Measurements from ENCODE around the gene NCF2.

NCF2 gene

DNA sequence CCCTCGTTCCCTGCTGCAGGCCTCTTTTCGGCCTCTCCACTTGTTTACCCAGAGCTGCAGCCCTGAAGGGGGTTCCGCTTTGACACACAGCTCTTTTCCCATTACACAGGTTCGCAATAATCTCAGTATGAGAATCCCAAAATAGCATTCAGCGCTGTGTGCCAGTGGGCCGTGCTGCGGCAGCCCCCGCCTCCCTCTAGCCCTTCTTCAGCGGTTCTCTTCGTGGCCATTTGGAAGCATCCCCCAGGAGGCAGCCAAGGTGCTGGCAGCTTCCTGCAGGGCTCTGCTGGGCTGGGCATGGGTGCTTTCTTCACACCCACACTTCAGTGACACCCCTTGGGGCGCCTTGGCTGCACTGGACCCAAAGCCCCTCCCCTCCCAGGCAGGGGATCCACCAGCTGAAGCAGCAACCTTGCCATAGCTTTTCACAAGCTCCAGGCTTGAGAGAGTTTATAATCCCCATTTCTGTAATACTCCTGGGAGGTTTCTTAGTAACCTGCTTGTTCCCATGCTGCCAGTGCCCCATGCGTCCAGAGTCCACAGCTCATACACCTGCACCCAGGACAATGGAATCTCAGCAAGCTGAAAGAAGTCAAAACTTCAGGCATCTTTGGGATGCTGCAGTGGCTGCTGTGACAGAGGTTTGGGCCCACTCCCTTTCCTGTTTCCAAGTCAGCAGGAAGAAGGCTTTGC is 8.1 kb downstream of the NCF2 start:
- DNase-seq = no peak

DNA sequence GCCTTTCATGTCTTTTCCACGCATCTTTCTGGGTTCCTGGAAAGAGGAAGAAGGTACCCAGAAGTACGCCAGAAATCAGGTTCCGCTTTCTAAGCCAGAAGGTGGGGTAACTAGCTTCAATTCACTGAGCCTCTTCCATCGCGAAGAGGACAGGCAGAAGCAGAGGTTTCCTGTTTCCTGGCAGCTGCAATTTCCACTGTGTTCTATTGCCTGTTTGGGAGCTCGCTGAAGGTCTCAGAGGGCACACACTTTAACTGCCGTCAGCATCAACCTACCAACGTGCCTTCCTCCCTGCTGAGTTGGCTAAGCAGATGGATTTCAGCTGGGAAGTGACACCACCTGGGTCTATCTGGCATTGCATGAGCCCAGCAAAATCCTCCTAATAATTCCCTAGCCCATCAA is 10.0 kb downstream of the NCF2 start:
- DNase-seq = no peak

DNA sequence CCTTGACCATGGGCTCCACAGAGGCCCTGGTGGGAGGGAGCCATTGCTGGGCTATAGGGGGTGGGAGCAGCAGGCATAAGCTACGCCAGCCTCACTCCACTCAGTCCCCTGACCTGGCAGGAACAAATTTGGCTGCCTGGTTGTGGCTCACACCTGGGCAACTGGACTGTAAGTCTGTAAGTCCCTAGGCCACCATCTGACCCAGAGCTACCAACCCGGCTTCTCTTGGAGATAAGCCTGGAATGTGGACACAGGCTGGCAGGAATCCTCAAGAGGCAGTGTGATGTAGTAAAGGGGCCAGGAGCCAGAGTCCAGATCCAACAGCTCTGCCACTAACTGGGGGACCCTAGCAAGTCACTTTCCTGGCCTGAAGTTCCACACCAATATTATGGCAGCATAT is 11.4 kb downstream of the NCF2 start:
- DNase-seq = no peak

DNA sequence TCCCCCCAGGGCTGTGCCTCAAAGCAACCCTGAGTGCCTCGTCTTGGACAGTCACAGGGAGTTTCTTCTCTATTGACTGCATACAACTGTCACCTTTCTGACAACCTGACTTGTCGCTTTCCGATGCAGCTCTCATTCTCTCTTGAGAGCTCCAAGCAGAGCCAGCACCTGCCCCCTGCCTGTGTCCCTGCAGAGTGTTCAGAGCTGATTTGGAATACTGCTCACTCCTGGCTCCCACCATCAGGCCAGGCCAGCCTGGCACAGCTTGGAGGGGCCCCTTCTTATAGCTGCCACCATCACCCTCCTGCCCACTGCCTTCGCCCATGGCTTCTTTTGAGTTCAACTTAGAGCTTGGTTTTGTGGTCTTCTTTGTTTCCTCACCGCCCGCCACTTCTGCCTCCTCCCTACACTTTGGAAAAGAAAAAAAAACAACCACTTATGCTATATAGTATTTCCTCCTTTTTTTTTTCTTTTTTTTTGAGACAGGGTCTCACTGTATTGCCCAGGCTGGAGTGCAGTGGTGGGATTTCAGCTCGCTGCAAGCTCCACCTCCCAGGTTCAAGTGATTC is 12.3 kb downstream of the NCF2 start:
- no peak for DNase-seq

DNA sequence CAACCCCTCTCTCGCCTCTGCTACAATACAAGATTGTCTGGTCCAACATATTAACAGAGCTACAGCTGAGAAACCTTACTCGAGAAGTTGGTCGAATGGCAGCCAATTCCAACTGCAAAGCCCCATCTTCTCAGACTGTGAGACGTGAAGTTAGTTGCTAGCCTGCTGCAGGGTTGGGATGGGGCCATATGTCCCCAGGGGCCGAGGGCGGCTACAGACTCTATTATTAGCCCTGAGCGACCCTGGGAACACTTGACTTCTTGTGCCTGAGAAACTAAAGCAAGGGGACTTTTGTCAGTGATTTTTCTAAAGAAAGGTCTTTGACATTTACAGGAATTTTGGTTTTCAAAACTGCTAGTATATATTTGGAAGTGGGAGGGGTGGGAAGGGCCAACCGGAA is 13.7 kb downstream of the NCF2 start:
- DNase-seq = no peak

DNA sequence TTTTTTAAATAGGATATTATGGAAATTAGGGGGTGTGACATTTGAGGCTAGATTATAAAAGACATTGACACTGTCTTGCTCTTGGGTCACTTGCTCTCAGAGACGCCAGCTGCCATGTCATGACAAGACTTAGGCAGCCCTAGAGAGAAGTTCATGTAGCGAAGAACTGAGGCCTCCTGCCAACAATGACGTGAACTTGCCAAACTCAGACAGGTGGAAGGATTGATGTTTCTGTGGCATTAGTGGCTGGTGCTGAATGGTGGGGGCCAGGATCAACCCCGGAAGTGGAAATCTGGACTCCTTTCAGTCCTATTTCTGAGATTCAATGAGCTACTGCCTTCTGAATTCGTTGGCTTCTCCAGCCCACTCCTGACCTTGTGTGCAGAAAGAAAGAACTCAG is 14.7 kb downstream of the NCF2 start:
- DNase-seq = no peak

DNA sequence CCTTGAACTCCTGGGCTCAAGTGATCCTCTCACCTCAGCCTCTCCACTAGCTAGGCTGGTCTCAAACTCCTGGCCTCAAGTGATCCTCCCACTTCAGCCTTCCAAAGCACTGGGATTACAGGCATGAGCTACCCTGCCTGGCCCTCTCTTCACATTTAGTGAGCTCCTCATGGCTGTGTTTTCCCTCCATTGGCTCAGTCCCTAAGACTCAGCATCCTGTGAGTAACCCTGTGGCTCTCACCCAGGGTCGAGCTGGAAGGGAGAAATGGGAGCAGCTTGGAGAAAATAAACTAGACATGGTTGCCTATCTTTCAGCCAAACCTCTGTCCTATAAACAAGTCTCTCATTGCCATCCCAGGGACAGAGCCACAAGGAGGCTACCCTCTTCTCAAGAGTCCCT is 17.5 kb downstream of the NCF2 start:
- DNase-seq = no peak

DNA sequence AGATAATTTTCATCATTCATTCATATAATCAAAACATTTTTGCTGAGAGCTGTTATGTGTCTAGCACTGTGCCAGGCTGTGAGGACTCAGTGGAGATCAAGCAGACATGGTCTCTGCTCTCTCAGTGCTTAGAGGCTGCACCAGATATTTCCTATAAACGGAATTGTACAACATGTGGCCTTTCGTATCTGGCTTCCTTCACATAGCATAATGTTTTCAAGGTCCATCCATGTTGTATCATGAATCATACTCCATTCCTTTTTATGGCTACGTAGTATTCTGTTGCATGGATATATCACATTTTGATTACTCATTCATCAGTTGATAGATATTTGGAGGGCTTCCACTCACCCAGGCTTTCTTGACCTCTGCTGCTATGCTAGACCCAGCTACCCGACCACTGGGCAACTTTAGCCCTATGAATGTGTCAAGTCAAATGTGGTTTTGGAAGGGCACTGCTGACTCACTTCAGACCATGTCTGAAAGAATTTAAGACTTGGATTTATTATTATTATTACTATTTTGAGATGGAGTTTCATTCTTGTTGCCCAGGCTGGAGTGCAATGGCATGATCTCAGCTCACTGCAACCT is 18.5 kb downstream of the NCF2 start:
- no peak for DNase-seq

DNA sequence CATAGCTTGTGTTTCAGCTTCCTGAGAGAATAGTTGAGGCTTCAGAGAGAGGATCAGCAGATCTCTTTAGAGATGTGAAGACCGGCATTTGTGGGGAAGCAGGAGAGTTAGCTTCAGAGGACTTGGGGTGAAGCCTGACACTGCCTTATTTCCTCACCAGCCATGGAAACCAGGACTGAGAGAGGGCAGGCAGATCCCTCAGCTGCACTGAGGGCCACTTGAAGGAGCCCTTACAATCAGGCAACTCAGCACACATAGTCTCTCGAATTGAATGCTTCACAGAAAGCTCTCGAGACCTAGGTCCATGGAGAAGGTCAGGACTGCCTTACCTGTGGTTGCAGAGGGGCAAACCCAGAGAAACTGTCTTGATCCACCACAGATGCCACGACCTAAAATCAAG is 19.8 kb downstream of the NCF2 start:
- DNase-seq = no peak

DNA sequence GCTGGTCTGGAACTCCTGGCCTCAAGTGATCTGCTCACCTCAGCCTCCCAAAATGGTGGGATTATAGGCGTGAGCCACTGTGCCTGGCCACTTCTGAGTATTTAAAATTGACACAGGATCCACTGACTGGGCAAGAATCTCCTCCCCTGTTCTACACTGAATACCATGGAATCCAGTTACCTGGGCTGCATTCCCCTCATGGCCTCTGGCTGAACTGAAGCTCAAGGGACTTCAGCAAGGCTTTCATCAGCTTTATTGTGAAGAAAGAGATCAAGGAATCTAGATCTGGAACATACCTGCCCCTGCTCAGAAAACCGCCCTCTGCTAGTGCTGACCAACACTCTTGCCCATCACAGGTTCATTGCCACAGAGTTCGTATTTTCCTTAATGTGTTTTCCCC is 20.5 kb downstream of the NCF2 start:
- no peak for DNase-seq

DNA sequence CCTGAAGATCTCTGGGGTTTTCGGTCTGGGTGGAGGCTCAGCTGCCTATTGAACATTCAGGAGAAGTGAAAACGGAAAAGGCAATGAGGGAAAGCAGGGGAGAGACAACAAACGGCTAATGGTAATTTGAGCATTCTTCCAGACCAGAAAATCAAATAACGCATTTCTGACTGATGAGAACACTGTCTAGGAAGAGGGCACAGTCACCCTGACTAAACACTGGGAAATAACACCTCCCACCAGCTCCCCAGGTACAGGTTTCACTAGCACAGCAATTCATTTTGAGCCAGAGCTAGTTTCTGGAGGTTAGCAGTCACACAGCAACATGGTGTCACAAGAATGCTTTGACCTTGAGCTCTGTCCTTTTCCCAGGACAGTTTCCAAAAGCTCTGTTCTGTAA is 21.1 kb downstream of the NCF2 start:
- DNase-seq = no peak

DNA sequence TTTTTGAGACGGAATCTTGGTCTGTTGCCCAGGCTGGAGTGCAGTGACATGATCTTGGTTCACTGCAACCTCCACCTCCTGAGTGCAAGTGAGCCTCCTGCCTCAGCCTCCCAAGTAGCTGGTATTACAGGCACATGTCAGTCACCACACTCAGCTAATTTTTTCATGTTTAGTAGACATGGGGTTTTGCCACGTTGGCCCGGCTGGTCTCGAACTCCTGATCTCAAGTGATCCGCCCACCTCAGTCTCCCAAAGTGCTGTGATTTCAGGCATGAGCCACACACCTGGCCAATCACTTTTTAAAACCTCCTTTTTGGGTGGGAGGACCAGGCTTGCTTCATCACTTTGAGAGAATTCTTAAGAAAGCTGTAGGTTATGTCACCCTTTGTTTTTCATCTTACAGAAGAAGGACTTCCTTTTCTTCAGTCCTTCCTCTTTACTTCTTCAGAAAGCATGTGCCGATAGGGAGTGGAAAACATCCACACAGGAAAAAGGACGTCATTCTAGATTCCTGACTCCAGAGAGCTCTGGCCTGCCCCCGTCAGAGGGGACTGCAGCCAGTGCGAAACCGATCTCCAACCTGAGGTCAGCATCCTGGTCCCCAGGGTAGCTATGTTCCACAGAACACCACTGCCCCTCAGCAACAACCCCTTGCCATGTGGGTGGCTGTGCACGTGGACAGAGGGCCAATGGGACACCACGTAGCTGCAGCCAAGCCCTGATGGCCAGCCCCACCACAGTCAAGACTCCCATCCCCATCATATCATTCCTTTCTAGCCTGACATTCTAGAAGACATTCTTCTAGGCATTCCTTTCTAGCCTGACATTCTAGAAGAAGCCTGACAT is 21.9 kb downstream of the NCF2 start:
- DNase-seq = no peak

DNA sequence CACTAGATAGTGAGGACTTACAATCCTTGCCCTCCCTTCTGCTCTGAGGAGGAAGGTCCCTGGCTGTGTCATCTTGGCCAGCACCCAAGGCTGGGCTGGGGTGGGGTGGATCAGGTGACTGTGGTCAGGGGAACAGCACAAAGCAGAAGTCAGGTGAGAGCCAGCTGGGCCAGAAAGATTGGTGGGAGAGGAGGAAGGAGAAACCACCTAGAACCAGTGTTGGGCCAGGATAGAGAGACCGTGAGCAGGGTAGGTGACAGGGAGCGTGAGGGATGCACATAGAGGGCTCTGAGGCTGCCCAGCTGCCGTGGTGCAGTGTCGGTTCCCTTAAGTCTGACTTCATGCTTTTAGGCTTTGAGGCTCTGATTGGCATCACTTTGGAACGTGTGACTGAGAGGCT is 22.7 kb downstream of the NCF2 start:
- DNase-seq = peak; percentile 92

DNA sequence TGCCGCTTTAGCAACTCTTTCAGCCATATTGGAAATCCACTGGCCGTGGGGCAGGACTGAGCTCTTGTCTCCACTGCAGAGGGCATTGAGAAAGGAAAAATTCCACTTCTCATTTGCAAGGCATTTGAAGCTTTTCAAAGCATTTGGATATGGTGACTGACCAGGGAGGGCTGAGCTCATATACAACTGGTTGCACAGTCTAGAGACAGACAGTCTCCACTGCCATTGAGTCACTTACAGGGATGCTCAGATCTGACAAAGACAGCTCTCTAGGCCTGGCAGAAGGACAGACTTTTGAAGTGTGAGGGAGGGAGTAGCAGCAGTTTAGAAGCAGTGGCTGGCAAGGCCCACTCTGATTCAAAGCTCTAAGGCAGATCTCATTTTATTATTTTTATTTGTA is 24.2 kb downstream of the NCF2 start:
- DNase-seq = no peak

DNA sequence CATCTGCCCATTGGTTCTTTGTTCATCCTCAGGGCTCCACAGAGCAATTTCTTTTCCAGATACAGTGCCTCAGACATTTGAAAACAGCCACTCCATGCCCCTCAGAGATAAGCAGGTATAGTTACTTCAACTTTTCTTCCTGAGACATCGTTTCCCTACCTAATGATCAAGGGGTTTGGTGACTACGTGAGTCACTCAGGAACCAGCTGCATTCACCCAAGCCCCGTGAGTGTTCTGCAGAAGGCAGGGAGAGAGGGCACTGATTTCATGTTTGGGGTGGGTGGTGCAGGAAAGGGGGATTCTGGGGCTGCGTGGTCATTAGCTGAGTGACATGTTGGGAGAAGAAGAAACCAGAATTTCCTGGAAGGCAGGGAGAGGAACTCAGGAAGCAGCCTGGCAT is 25.0 kb downstream of the NCF2 start:
- no peak for DNase-seq

DNA sequence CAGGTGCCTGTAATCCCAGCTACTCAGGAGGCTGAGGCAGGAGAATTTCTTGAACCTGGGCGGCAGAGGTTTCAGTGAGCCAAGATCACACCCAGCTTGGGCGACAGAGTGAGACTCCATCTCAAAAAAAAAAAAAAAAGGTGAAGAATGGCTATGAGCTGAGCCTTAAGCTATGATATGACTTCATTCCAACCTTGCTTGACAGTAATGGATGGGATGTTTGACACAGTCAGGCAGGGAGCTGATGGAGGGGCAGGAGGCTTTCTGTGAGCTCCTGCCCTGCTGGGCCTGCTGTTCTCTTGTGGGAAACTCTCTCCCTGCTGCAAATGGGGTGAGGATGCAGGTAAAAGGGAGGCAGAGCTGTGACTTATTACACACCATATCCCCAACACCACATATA is 27.6 kb downstream of the NCF2 start:
- no peak for DNase-seq

DNA sequence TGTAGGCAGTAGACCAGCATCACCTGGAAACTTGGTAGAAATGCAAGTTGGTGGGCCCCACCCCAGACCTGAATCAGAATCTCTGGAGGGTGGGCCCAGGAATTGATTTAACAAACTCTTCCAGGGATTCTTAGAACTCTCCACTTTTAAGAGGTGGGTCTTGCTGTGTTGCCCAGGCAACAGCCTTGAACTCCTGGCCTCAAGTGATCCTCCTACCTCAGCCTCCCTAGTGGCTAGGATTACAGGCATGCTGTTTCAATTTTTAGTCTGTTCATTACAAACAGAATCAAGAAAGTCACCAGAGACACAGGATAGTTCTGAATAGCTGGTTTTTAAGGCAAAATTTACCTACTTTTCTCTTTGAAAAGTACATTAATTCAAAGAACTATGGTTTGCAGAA is 31.2 kb downstream of the NCF2 start:
- no peak for DNase-seq

DNA sequence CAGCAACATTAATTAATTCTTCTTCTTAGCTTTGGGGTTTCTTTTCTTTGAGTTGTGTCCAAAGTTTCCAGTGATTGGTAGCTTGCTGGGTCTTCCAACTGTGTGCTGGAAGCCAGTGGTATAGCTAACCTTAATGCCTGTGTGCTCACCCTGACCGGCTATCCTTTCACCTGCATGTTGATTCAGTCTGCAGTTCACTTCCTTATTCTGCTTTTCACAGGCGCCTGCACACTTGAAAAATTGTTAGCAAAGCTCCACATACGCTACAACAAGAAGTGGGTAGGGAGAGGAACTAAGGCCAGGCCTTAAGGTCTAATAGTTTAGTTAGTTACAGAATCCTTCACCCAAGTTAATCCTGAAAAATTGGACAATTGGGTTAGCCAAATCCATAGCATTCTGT is 35.7 kb downstream of the NCF2 start:
- DNase-seq = no peak

DNA sequence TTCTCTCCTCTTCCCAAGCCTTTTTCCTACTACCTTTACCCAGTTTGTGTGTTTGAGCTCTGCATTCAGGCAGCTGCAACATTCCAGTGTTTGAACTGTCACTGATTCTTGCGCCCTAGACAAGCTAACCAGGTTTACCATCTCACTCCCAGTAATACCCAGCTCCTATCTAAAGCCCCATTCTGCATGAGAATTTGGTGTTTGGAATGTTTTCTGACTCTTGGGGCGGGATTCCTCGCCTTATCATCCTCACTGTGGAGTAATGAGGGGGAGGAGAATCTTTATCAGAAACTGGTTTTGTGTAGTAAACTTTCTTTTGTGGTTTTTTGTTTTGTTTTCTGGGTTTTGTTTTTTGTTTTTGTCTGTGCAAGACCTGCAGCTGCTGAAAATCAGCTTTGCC is 36.5 kb downstream of the NCF2 start:
- no peak for DNase-seq

DNA sequence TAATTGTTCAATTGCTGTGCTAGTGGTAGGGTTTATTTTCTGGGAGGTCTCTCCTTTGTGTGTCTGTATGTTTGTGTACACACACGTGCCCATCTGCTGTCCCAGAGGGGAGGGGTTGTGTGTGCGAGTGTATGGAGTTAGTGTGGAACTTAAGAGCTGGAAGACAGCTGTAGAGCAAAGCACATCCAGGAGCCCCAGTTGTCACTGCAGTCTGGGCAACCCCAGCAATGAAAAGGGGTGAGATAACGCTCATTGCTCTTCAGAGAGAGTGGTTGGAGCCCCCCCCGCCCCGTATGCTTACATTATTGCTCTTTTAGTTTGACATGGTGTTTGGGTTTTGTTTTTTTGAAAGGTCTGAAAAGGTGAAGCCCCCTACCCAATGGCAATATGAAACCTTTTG is 36.9 kb downstream of the NCF2 start:
- no peak for DNase-seq

DNA sequence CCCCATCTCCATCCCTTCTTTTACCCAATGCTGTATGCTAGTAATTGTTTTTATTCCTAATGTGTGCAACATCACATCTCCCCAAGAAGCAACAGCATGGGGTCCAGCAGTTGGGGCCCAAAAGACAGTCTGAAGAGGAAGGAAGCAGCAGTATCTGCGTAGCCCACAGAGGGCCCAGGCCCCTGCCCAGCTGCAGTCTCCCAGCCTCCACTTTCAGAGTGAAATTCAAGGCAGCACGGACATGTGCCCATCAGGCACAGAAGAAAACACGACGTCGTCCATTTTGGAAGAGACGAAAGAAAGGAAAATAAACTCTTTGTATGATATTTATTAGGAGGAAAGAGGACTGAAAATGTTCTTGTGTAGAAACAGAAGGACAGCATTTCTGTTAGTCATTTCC is 37.4 kb downstream of the NCF2 start:
- no peak for DNase-seq

DNA sequence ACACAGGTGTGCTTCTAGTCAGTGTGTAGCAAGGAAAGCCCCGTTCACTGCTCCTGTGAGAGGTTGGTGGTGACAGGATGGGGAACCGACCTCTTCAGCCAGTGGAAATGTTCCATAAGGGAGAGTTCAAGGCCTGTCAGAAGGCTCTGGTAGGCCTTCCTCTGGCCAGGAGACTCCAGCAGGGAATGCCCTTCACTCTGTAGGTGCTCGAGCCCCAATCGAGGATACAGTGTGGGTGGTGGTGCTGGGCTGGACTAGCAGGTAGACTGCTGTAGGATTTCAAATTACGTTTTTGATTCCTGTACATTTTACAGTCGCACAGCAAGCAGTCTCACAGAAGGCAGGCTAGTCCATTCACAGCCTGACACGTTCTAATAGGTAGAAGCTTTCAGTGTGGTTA is 37.8 kb downstream of the NCF2 start:
- no peak for DNase-seq

DNA sequence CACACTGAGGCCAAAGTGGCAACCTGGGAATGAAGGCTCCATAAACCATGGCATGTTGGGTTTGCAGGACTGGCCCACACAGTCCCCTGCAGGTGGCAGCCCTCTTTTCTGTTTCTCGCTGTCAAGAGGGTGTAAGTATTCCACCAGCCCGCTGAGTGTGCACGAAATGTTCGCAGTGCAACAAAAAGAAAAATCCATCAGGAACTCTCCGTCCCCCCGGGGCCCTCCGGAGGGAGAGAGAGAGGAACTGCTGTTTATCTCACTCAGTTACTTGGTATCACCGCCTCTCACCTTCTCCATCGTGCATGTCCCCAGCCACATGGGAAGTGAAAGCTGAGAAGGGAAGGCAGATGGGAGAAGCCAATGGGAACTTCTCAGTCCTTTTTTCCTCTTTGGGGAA is 38.3 kb downstream of the NCF2 start:
- no peak for DNase-seq

DNA sequence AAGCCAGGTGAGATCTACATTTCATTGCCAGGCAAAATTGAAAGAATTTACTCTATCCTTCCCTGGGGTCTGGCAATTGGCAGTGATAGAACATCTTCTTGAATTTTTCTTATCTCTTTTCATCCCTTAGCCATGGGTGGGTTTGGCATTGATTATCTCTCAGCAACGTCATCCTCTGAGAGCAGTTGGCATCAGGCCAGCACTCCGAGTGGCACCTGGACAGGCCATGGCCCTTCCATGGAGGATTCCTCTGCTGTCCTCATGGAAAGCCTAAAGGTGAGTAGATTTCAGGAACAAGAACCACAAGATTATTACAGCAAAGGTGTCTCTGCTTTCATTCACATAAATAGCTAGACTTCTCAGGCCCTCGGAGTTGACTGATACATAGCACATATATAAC is 39.3 kb downstream of the NCF2 start:
- no peak for DNase-seq
